HEK293T (cell line): Measurements from ENCODE around the gene OVOL1.
"Not testable (repeated sequence)": the region's sequence is repeated elsewhere in the genome, so short reads cannot be mapped to it uniquely, and the experiment has no call there.

ENCODE experiments used
- ARNT ChIP-seq: fragments of 450-650 bp; IDR thresholded peaks from 2 replicates; pipeline ENCODE4 v1.6.1; 2017; ENCODE audit warnings: mild to moderate bottlenecking
- BHLHE40 ChIP-seq: fragments of 450-650 bp; IDR thresholded peaks from 2 replicates; pipeline ENCODE4 v1.6.1; 2016; ENCODE audit warnings: mild to moderate bottlenecking, moderate library complexity, borderline replicate concordance
- CTBP1 ChIP-seq: fragments of 450-650 bp; IDR thresholded peaks from 2 replicates; pipeline ENCODE4 v1.6.1; 2016; ENCODE audit warnings: borderline replicate concordance
- ELF4 ChIP-seq: fragments of 450-650 bp; IDR thresholded peaks from 2 replicates; pipeline ENCODE4 v1.6.1; 2017; ENCODE audit warnings: antibody characterized with exemption
- FOXA1 ChIP-seq: fragments of 450-650 bp; IDR thresholded peaks from 2 replicates; pipeline ENCODE4 v1.6.1; 2016; ENCODE audit warnings: mild to moderate bottlenecking
- FOXK2 ChIP-seq: fragments of 450-650 bp; IDR thresholded peaks from 2 replicates; pipeline ENCODE4 v1.6.1; 2016; ENCODE audit warnings: mild to moderate bottlenecking
- FOXM1 ChIP-seq: fragments of 450-650 bp; IDR thresholded peaks from 2 replicates; pipeline ENCODE4 v1.6.1; 2017; ENCODE audit warnings: mild to moderate bottlenecking, borderline replicate concordance
- HDGF ChIP-seq: fragments of 450-650 bp; IDR thresholded peaks from 2 replicates; pipeline ENCODE4 v1.6.1; 2017; ENCODE audit warnings: antibody characterized with exemption, borderline replicate concordance
- L3MBTL2 ChIP-seq: fragments of 450-650 bp; conservative IDR thresholded peaks from 2 replicates; pipeline ENCODE4 v1.6.1; 2016; ENCODE audit warnings: mild to moderate bottlenecking
- NFRKB ChIP-seq: fragments of 450-650 bp; IDR thresholded peaks from 2 replicates; pipeline ENCODE4 v1.6.1; 2016; ENCODE audit warnings: mild to moderate bottlenecking, moderate library complexity
- PKNOX1 ChIP-seq: fragments of 450-650 bp; IDR thresholded peaks from 2 replicates; pipeline ENCODE4 v1.6.1; 2016
- SP1 ChIP-seq: fragments of 450-650 bp; IDR thresholded peaks from 2 replicates; pipeline ENCODE4 v1.6.1; 2017
- SUZ12 ChIP-seq: fragments of 450-650 bp; IDR thresholded peaks from 2 replicates; pipeline ENCODE4 v1.6.1; 2016; ENCODE audit warnings: mild to moderate bottlenecking
- ZNF384 ChIP-seq: fragments of 450-650 bp; IDR thresholded peaks from 2 replicates; pipeline ENCODE4 v1.6.1; 2016

GRCh38 chr11:65762169-65762568 is 24.7 kb upstream of the OVOL1 start:
- TF ChIP-seq CTBP1, ARNT, FOXK2, PKNOX1, FOXA1, ELF4, BHLHE40, SP1, FOXM1, ZNF384, HDGF, SUZ12, NFRKB, L3MBTL2: not testable (repeated sequence)
